Astrocyte (in vitro differentiated cells and primary cell): ENCODE results near the gene HCN3. TPM values are rescaled to one million over a fixed set of nuclear protein-coding genes. Genes with fewer than 3 reads are reported as not detected.

Experiments
- DNase-seq: peaks from one replicate; pipeline ENCODE4 v3.0.0-alpha.2; 2010; ENCODE audit warnings: low read depth
- FAIRE-seq: peaks from 2 replicates; lab custom pipeline; 2011; peaks lifted over from hg19 to GRCh38; lab: Jason Lieb, UNC
- H2AFZ ChIP-seq: 2 replicates; pipeline ENCODE4 v1.6.0; 2012; ENCODE audit warnings: low read depth, low read length, inconsistent platforms
- H3K27ac ChIP-seq: 2 replicates; pipeline ENCODE4 v1.5.1; 2011; ENCODE audit warnings: low read depth, low read length, inconsistent platforms
- H3K27me3 ChIP-seq: 2 replicates; pipeline ENCODE4 v1.6.0; 2011; ENCODE audit warnings: low read length, inconsistent platforms; ENCODE audit not compliant: insufficient read depth
- H3K36me3 ChIP-seq: 2 replicates; pipeline ENCODE4 v1.5.1; 2011; ENCODE audit warnings: low read length, inconsistent platforms; ENCODE audit not compliant: insufficient read depth
- H3K4me1 ChIP-seq: 2 replicates; pipeline ENCODE4 v1.5.1; 2011; ENCODE audit warnings: low read length, inconsistent platforms; ENCODE audit not compliant: insufficient read depth
- H3K4me2 ChIP-seq: 2 replicates; pipeline ENCODE4 v1.6.0; 2012; ENCODE audit warnings: low read length, inconsistent platforms
- H3K4me3 ChIP-seq: 2 replicates; pipeline ENCODE4 v1.5.1; 2011; ENCODE audit warnings: low read depth, mild to moderate bottlenecking, low read length, inconsistent platforms; ENCODE audit not compliant: insufficient read depth
- H3K79me2 ChIP-seq: 2 replicates; pipeline ENCODE4 v1.6.0; 2012; ENCODE audit warnings: mild to moderate bottlenecking, low read length, inconsistent platforms; ENCODE audit not compliant: insufficient read depth
- H3K9ac ChIP-seq: 2 replicates; pipeline ENCODE4 v1.6.0; 2012; ENCODE audit warnings: mild to moderate bottlenecking, low read length, inconsistent platforms
- H3K9me3 ChIP-seq: 2 replicates; pipeline ENCODE4 v1.5.1; 2012; ENCODE audit warnings: low read depth, mild to moderate bottlenecking, low read length, inconsistent platforms; ENCODE audit not compliant: insufficient read depth
- H4K20me1 ChIP-seq: 2 replicates; pipeline ENCODE4 v1.6.0; 2012; ENCODE audit warnings: low read length, inconsistent platforms; ENCODE audit not compliant: insufficient read depth
- H3K27ac Mint-ChIP-seq: one replicate; pipeline ENCODE4 v1.8.0; 2021; ENCODE audit warnings: mild to moderate bottlenecking, mixed read lengths; ENCODE audit not compliant: unreplicated experiment
- H3K27me3 Mint-ChIP-seq: one replicate; pipeline ENCODE4 v1.8.0; 2021; ENCODE audit warnings: low read depth, mixed read lengths; ENCODE audit not compliant: unreplicated experiment
- H3K36me3 Mint-ChIP-seq: one replicate; pipeline ENCODE4 v1.8.0; 2021; ENCODE audit warnings: low read depth, mixed read lengths; ENCODE audit not compliant: unreplicated experiment
- H3K4me1 Mint-ChIP-seq: one replicate; pipeline ENCODE4 v1.8.0; 2021; ENCODE audit warnings: low read depth, mixed read lengths; ENCODE audit not compliant: unreplicated experiment
- H3K4me3 Mint-ChIP-seq: one replicate; pipeline ENCODE4 v1.8.0; 2021; ENCODE audit warnings: mild to moderate bottlenecking, moderate library complexity, mixed read lengths; ENCODE audit not compliant: unreplicated experiment
- H3K9me3 Mint-ChIP-seq: one replicate; pipeline ENCODE4 v1.8.0; 2021; ENCODE audit warnings: mild to moderate bottlenecking, mixed read lengths; ENCODE audit not compliant: unreplicated experiment
- EZH2 ChIP-seq: IDR thresholded peaks from 2 replicates; pipeline ENCODE4 v1.6.1; 2012; ENCODE audit warnings: mild to moderate bottlenecking, low read length, inconsistent platforms; ENCODE audit not compliant: insufficient read depth
- total RNA-seq: library from RNA; stranded (reverse); gene quantifications from 2 replicates; pipeline ENCODE4 v1.2.1, GENCODE V29; 2021
- TF ChIP-seq, protein P1 (sequence below): IDR thresholded peaks from 2 replicates; pipeline ENCODE4 v1.5.1; 2011; ENCODE audit warnings: low read depth, mild to moderate bottlenecking, inconsistent platforms, low read length, moderate library complexity; ENCODE audit not compliant: insufficient read depth

The HCN3 gene
- total RNA-seq, 1 donor from 2014 or later: 3.6 TPM

DNA sequence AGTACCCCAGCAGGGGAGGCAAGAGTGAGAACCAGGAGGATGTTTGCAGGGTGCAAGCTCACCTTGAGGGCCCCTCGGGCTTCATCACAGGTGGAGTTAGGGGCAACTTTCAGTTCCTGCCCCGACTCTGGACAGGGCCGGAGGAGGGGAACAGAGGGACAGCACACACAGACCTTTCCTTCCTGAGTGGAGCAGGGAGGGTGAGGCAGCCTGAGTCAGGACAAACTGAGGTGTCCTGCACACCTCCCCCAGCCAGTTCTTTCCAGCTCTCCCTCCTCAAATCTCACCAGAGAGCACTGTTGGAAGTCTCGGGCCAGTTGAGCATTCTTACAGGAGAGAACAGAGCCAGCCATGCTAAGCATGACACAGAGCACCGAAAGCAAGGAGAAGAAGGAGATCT is 23.5 kb upstream of the HCN3 start:
- H3K27ac Mint-ChIP-seq: peak overlapping the region; percentile 77
- H3K27me3 Mint-ChIP-seq: no peaks in the 10 kb centered on the region
- FAIRE-seq (no peak), DNase-seq (no peak)
- H3K27me3 ChIP-seq: no peaks in the 10 kb centered on the region
- TF ChIP-seq, protein P1, sequence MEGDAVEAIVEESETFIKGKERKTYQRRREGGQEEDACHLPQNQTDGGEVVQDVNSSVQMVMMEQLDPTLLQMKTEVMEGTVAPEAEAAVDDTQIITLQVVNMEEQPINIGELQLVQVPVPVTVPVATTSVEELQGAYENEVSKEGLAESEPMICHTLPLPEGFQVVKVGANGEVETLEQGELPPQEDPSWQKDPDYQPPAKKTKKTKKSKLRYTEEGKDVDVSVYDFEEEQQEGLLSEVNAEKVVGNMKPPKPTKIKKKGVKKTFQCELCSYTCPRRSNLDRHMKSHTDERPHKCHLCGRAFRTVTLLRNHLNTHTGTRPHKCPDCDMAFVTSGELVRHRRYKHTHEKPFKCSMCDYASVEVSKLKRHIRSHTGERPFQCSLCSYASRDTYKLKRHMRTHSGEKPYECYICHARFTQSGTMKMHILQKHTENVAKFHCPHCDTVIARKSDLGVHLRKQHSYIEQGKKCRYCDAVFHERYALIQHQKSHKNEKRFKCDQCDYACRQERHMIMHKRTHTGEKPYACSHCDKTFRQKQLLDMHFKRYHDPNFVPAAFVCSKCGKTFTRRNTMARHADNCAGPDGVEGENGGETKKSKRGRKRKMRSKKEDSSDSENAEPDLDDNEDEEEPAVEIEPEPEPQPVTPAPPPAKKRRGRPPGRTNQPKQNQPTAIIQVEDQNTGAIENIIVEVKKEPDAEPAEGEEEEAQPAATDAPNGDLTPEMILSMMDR: no peak
- no peak for TF ChIP-seq EZH2
- peaks cover 17% of the 10 kb centered on the region for H3K79me2 ChIP-seq
- H4K20me1 ChIP-seq: no peaks in the 10 kb centered on the region
- H3K36me3 Mint-ChIP-seq: peaks cover 10% of the 10 kb centered on the region
- peaks cover 5% of the 10 kb centered on the region for H3K36me3 ChIP-seq
- H3K4me1 Mint-ChIP-seq: peaks cover 21% of the 10 kb centered on the region
- H2AFZ ChIP-seq: no peak overlapping the region
- H3K4me1 ChIP-seq: peaks cover 28% of the 10 kb centered on the region
- no peaks in the 10 kb centered on the region for H3K9me3 Mint-ChIP-seq
- H3K9ac ChIP-seq: peak overlapping the region; percentile 82
- H3K9me3 ChIP-seq: no peaks in the 10 kb centered on the region
- no peak overlapping the region for H3K27ac ChIP-seq
- H3K4me3 Mint-ChIP-seq: peak overlapping the region; percentile 80
- H3K4me3 ChIP-seq: peak overlapping the region; percentile 79
- H3K4me2 ChIP-seq: peak overlapping the region; percentile 97

DNA sequence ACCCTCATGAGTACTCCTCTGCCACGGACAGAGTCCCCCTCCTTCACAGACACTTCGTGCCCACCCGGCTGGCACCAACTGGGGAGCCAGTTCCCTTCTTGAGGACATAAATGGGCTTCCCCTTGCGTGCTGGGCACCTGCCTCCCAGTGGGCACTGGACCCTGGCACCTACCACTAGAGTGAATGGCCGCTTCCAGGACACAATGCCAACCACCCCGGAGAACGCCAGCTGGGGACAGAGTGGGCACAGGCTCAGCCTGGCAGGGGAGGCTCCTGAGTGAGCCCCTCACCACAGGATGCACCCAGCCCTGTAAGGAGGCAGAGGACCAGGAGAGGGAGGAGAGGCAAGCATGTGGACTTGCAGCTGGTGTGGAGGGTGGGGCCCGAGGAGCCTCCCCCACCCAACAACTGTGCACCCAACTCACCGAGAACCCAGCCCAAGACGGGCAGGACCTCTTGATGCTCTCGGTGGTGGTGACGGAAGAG is 23.0 kb upstream of the HCN3 start:
- no peak overlapping the region for H3K27ac ChIP-seq
- TF ChIP-seq EZH2: no peak
- TF ChIP-seq, protein P1: no peak
- peak overlapping the region; percentile 54 for H2AFZ ChIP-seq
- DNase-seq: no peak
- peaks cover 28% of the 10 kb centered on the region for H3K4me1 ChIP-seq
- peak overlapping the region; percentile 79 for H3K4me3 ChIP-seq
- Mint-ChIP-seq H3K27me3 (no peaks in the 10 kb centered on the region), H3K4me3 (peak overlapping the region; percentile 80), H3K36me3 (peaks cover 10% of the 10 kb centered on the region), H3K27ac (peak overlapping the region; percentile 77), H3K4me1 (peaks cover 21% of the 10 kb centered on the region), H3K9me3 (no peaks in the 10 kb centered on the region)
- H3K9me3 ChIP-seq: no peaks in the 10 kb centered on the region
- FAIRE-seq: no peak
- no peaks in the 10 kb centered on the region for H3K27me3 ChIP-seq
- peaks cover 17% of the 10 kb centered on the region for H3K79me2 ChIP-seq
- H3K4me2 ChIP-seq: peak overlapping the region; percentile 97
- no peaks in the 10 kb centered on the region for H4K20me1 ChIP-seq
- H3K36me3 ChIP-seq: peaks cover 5% of the 10 kb centered on the region
- H3K9ac ChIP-seq: peak overlapping the region; percentile 82

DNA sequence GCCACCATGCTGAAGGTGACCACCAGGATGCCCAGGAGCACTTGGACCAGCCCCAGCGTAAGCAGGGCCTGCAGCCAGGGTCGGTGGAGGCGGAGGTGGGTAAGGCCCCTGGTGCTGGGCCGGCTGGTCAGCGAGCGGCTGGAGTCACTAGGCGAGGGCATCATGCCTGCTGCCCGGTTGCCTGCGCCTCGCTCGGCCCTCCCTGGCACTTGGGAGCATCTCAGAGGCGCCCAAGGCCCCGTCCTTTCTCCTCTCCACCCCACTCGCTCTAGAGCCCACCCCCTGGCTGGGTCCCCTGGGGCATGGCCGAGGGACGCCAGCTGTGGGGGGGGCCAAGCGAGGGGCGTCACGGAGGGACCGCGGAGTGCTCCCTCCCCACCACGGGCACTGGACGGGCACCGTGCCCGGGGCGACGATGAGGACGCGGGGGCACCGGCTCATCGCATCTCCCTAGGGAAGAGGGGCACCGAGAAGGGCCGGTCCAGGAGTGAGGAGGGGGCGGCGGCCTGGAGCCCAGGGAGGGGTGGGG is 22.5 kb upstream of the HCN3 start:
- Histone ChIP-seq H3K36me3 (peaks cover 7% of the 10 kb centered on the region), H2AFZ (peak overlapping the region; percentile 54), H3K27me3 (no peaks in the 10 kb centered on the region), H3K27ac (peak overlapping the region; percentile 83), H3K4me3 (peak overlapping the region; percentile 79), H3K4me2 (peak overlapping the region; percentile 97), H3K79me2 (peaks cover 17% of the 10 kb centered on the region), H4K20me1 (no peaks in the 10 kb centered on the region), H3K9ac (peak overlapping the region; percentile 82), H3K9me3 (no peaks in the 10 kb centered on the region), H3K4me1 (peaks cover 28% of the 10 kb centered on the region)
- Mint-ChIP-seq H3K9me3 (no peaks in the 10 kb centered on the region), H3K36me3 (peaks cover 10% of the 10 kb centered on the region), H3K4me1 (peaks cover 21% of the 10 kb centered on the region), H3K27me3 (no peaks in the 10 kb centered on the region), H3K4me3 (peak overlapping the region; percentile 82), H3K27ac (no peak overlapping the region)
- DNase-seq (no peak), FAIRE-seq (no peak)
- TF ChIP-seq, protein P1: no peak
- no peak for TF ChIP-seq EZH2
